Dendritic cell treated with granulocyte-macrophage colony-stimulating factor and Interleukin-4, amounts not matched to agents 40 ng/mL and 50 ng/mL, for 4 days (primary cell): ENCODE measurements around the gene USHBP1.
"Not testable (repeated sequence)": the region's sequence is repeated elsewhere in the genome, so short reads cannot be mapped to it uniquely, and the experiment has no call there.

Experiments used
- H3K27ac Mint-ChIP-seq: one replicate; pipeline ENCODE4 v1.8.0; 2022; ENCODE audit warnings: mild to moderate bottlenecking, mixed read lengths
- H3K27me3 Mint-ChIP-seq: one replicate; pipeline ENCODE4 v1.8.0; 2022; ENCODE audit warnings: mild to moderate bottlenecking, mixed read lengths
- H3K36me3 Mint-ChIP-seq: one replicate; pipeline ENCODE4 v1.8.0; 2022; ENCODE audit warnings: low read depth, mixed read lengths
- H3K4me1 Mint-ChIP-seq: one replicate; pipeline ENCODE4 v1.8.0; 2022; ENCODE audit warnings: low read depth, mixed read lengths
- H3K4me3 Mint-ChIP-seq: one replicate; pipeline ENCODE4 v1.8.0; 2022; ENCODE audit warnings: mild to moderate bottlenecking, moderate library complexity, mixed read lengths
- H3K9me3 Mint-ChIP-seq: one replicate; pipeline ENCODE4 v1.8.0; 2022; ENCODE audit warnings: mixed read lengths
- intact Hi-C: fragments of 100-400 bp; cut with micrococcal nuclease; formaldehyde crosslinking; loops from one replicate; pipeline ENCODE4 v1.15.0; 2022

USHBP1 gene

DNA sequence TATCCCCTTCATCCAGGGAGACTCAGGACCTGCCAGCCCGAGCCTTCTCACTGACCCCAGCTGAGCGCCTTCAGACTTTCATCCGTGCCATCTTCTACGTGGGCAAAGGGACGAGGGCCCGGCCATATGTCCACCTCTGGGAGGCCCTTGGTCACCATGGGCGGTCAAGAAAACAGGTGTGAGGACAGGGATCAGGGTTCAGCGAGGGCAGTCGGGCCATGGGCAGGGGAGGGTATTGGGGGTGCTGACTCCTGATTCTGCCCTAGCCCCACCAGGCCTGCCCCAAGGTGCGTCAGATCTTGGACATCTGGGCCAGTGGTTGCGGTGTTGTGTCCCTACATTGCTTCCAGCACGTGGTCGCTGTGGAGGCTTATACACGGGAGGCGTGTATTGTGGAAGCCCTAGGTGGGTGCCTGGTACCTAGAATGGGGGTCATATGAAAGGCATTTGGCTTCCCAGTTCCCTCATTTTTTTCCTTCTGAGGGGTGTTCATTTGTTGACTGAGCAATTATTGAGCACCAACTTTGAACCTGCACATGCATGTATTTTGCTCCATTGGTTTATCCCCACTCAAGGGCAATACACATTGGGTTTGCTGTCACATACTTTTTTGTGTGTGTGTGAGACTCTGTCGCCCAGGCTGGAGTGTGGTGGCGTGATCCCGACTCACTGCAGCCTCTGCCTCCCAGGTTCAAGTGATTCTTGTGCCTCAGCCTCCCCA, 21.0 kb upstream of the USHBP1 start:
- peaks cover 13% of the 10 kb centered on the region for H3K27me3 Mint-ChIP-seq
- H3K4me1 Mint-ChIP-seq = peaks cover 21% of the 10 kb centered on the region
- intact Hi-C loops = no loop called here
- H3K36me3 Mint-ChIP-seq = peaks cover 12% of the 10 kb centered on the region
- H3K4me3 Mint-ChIP-seq = no peak overlapping the region
- H3K27ac Mint-ChIP-seq = no peak overlapping the region
- H3K9me3 Mint-ChIP-seq = no peaks in the 10 kb centered on the region

DNA sequence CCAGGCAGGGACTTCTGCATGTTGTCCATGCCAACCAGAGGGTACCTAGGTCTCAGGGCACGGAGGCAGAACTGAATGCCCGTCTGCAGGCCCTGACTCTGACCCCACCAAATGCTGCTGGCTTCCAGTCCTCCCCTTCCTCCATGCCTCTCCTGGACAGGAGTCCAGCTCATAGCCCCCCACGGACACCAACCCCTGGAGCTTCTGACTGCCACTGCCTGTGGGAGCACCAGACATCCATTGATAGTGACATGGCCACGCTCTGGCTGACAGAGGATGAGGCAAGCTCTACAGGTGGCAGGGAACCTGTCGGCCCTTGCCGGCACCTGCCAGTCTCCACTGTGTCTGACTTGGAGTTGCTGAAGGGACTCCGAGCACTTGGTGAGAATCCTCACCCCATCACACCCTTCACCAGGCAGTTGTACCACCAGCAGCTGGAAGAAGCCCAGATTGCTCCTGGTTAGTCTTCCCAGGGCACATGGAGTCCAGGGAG, 19.0 kb upstream of the USHBP1 start:
- no peak overlapping the region for H3K4me3 Mint-ChIP-seq
- peaks cover 6% of the 10 kb centered on the region for H3K27me3 Mint-ChIP-seq
- H3K4me1 Mint-ChIP-seq = peaks cover 21% of the 10 kb centered on the region
- no peaks in the 10 kb centered on the region for H3K9me3 Mint-ChIP-seq
- intact Hi-C loops = loop anchor here (2.0 to 5.0 kb wide), 2 partner anchors 23 to 76 kb away; no protein-coding TSS in a partner anchor
- H3K27ac Mint-ChIP-seq = no peak overlapping the region
- H3K36me3 Mint-ChIP-seq = peaks cover 20% of the 10 kb centered on the region

DNA sequence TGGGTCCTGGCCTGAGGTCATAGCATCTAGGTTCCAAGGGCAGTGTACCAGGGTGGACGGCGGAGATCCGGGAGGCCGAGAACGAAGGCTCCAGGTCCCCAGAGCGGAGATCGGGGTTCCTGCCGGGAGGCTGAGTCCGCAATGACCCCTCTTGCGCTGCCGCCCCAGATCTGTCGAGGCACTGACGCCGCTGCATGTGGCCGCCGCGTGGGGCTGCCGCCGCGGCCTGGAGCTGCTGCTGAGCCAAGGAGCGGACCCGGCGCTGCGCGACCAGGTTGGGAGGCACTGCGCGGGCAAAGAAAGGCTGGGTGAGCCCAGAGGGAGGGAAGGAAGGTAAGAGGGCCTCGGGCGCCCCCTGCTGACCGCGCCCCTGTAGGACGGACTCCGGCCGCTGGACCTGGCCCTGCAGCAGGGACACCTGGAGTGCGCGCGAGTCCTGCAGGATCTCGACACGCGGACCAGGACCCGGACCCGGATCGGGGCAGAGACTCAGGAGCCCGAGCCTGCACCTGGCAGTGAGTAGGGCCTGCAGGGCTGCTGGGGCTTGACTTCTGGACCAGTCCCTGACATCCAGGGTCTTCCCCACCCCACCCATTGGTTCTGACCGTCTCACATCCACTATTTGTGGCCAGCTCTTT, 18.1 kb upstream of the USHBP1 start:
- H3K9me3 Mint-ChIP-seq = no peaks in the 10 kb centered on the region
- intact Hi-C loops = loop anchor here (1.0 to 5.0 kb wide), 3 partner anchors 22 to 215 kb away; no protein-coding TSS in a partner anchor
- H3K27me3 Mint-ChIP-seq = peaks cover 6% of the 10 kb centered on the region
- H3K27ac Mint-ChIP-seq = peak overlapping the region; percentile 68
- peaks cover 21% of the 10 kb centered on the region for H3K4me1 Mint-ChIP-seq
- H3K36me3 Mint-ChIP-seq = peaks cover 28% of the 10 kb centered on the region
- H3K4me3 Mint-ChIP-seq = peak overlapping the region; percentile 75

DNA sequence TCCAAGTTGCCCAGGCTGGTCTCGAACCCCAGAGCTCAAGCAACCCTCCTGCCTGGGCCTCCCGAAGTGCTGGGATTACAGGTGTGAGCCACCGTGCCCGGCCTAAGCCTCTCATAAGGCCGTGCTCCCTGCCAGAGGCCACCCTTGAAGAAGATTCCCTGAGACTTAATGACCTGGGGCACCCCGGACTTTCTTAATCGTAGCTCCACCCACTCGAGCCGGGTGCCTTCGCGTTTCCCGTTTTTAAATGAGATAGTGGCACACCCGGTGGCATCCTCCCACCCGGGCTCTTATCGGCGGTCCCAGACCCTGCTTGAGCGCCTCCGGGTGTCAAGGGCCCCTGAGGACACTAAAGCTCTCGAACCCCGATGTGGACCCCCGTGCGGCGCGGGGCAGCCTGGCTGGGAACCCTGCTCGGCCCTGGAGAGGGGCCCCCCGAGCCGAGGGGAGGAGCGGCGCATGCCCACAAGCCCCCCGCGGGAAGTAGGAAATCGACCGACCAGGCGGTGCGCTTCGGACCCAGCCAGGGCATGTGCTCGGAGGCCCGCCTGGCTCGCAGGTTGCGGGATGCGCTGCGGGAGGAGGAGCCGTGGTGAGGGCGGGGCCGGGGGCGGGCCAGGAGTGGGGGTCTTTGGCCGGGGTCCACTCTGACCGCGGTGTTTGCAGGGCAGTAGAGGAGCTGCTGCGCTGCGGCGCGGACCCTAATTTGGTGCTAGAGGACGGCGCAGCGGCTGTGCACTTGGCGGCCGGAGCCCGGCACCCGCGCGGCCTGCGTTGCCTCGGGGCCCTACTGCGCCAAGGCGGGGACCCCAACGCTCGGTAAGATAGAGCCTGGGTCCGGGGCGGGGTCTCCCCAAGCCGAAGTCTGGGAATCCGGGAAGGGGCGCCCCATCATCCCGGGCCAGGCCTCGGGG, 17.1 kb upstream of the USHBP1 start, which contains the start of gene ANKLE1:
Gene ANKLE1 (plus strand): TSS at position 511 of the 914 bp plus-strand sequence. CDS start 20 bp downstream, at position 531.
- H3K9me3 Mint-ChIP-seq = no peaks in the 10 kb centered on the region
- peak within 1 kb of the TSS; percentile 75 for H3K4me3 Mint-ChIP-seq
- H3K36me3 Mint-ChIP-seq = peaks cover 38% of the 10 kb centered on the region
- intact Hi-C loops = loop anchor here (1.0 to 5.0 kb wide), 3 partner anchors 21 to 214 kb away; no protein-coding TSS in a partner anchor
- H3K4me1 Mint-ChIP-seq = peaks cover 21% of the 10 kb centered on the region
- H3K27ac Mint-ChIP-seq = peak within 1 kb of the TSS; percentile 68
- peaks cover 4% of the 10 kb centered on the region for H3K27me3 Mint-ChIP-seq

DNA sequence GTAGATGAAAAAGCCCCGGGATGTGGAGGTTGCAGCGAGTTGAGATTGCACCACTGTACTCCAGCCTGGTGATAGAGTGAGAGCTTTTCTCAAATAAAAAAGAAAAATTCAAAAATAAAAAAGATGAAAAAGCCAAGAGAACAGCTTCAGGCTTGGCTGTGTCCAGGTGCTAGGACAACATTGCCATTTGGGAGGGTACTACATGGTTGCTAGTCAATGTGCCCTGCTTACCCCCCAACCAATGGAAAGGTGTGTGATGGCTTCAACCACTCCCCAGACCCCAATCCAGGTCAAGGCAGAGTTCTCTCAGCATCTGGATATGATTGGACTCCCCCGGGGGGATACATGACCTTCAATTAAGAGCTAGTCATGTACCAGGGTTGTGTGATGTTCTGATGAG, 14.9 kb upstream of the USHBP1 start:
- no peak overlapping the region for H3K4me3 Mint-ChIP-seq
- intact Hi-C loops = no loop called here
- H3K9me3 Mint-ChIP-seq = no peaks in the 10 kb centered on the region
- H3K36me3 Mint-ChIP-seq = peaks cover 55% of the 10 kb centered on the region
- peaks cover 21% of the 10 kb centered on the region for H3K4me1 Mint-ChIP-seq
- H3K27ac Mint-ChIP-seq = no peak overlapping the region
- peaks cover 4% of the 10 kb centered on the region for H3K27me3 Mint-ChIP-seq

DNA sequence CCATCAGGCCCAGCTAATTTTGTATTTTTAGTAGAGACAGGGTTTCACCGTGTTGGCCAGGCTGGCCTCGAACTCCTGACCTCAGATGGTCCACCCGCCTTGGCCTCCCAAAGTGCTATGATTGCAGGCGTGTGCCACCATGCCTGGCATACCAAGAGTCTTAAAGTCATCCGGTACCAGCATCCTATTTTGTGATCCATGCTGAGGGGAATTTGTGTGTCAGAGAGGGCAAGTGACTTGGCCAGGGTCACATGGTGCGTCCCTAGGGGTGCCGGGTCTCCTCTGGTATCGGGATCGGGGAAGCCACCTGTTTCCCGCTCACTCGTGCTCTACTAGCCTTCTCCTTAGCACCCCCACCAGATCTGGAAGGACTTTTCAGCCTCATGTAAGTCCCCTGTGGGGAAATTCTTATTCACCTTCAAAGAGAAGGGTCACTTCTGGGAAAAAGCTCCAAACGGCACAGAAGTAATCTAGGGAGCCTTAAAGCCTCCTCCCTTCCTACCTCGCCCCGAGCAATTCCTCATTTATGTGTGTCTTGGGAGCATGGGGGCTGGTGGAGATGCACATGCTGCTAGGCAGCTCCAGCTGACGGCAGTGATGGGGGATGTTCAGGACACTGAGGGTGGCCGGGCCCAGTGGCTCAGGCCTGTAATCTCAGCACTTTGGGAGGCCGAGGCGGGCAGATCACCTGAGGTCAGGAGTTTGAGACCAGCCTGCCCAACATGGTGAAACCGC, 11.1 kb upstream of the USHBP1 start:
- peaks cover 82% of the 10 kb centered on the region for H3K36me3 Mint-ChIP-seq
- H3K4me3 Mint-ChIP-seq = no peak overlapping the region
- H3K9me3 Mint-ChIP-seq = no peaks in the 10 kb centered on the region
- no peaks in the 10 kb centered on the region for H3K27me3 Mint-ChIP-seq
- no peaks in the 10 kb centered on the region for H3K4me1 Mint-ChIP-seq
- no peak overlapping the region for H3K27ac Mint-ChIP-seq
- intact Hi-C loops = no loop called here

DNA sequence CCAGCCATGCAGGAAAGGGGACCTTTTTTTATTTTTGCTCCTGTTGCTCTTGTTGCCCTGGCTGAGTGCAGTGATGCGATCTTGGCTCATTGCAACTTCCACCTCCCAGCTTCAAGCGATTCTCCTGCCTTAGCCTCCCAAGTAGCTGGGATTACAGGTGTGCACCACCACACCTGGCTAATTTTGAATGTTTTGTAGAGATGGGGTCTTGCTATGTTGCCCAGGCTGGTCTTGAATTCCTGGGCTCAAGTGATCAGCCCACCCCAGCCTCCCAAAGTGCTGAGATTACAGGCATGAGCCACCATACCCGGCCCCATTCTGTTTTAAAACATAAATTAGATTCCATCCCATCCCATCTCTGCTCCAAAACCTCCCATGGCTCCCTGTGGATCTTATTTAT, 10.3 kb upstream of the USHBP1 start:
- H3K36me3 Mint-ChIP-seq = peaks cover 89% of the 10 kb centered on the region
- H3K27ac Mint-ChIP-seq, H3K4me3 Mint-ChIP-seq, H3K9me3 Mint-ChIP-seq, H3K4me1 Mint-ChIP-seq, H3K27me3 Mint-ChIP-seq, intact Hi-C loops: not testable (repeated sequence)

DNA sequence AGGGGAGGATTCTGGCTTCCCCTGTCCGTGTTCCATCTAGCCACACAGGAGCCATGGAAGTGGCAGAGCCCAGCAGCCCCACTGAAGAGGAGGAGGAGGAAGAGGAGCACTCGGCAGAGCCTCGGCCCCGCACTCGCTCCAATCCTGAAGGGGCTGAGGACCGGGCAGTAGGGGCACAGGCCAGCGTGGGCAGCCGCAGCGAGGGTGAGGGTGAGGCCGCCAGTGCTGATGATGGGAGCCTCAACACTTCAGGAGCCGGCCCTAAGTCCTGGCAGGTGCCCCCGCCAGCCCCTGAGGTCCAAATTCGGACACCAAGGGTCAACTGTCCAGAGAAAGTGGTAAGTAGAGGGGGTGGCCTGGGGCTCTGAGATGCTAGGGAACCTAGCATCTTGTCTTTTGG, 4.2 kb upstream of the USHBP1 start:
- Mint-ChIP-seq H3K27ac (no peak overlapping the region), H3K4me3 (peak overlapping the region; percentile 80), H3K27me3 (no peaks in the 10 kb centered on the region), H3K4me1 (peaks cover 21% of the 10 kb centered on the region), H3K9me3 (no peaks in the 10 kb centered on the region), H3K36me3 (peaks cover 51% of the 10 kb centered on the region)
- intact Hi-C loops = no loop called here

DNA sequence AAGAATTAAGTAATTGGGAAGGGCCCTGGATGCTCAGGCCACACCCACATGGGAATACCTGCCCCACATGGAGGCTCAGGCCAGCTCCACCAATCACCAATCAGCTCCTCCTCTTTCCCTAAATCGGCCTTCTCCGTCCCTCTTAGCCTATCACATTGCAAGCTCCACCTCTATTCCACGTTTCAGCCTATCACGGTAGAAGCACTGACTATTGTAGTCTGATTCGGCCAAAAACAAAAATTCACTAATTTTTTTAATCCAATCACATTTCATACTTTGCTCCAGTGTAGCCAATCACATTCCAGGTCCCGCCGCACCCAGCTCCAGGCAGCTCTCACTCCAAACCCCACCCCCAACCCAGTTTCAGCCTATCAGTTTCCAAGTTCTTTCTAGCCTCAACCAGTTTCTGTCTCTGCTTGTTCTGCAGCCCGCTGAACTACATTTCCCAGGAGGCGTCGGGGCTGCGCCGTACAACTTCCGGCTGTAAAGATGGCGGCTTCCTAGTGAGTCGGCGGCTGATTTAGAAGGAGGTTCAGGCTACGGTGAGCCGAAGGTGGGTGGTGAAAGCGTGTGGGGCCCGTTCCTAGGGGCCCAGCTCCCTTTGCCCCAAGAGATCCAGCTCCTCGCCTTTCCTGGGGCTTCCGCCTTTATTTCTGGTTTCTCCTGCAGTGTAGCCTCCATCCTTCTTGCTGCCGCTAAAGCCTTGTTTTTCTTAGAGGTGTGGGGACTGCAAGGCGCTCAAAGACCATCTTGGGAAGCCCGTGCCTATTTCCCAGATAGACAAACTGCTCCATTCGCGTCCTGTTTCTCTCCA, 2.6 kb upstream of the USHBP1 start, which contains the start of gene BABAM1:
Gene BABAM1 (plus strand): TSS at position 469 of the 814 bp plus-strand sequence. CDS start 1,364 bp downstream, outside the sequence.
- H3K9me3 Mint-ChIP-seq = no peaks in the 10 kb centered on the region
- H3K4me3 Mint-ChIP-seq = peak within 1 kb of the TSS; percentile 80
- H3K36me3 Mint-ChIP-seq = peaks cover 39% of the 10 kb centered on the region
- H3K27ac Mint-ChIP-seq = peak within 1 kb of the TSS; percentile 84
- peaks cover 5% of the 10 kb centered on the region for H3K27me3 Mint-ChIP-seq
- H3K4me1 Mint-ChIP-seq = peaks cover 21% of the 10 kb centered on the region
- intact Hi-C loops = loop anchor here (1.0 to 2.0 kb wide), 2 partner anchors 38 to 52 kb away; partner anchors contain the start of genes MRPL34 and USE1

DNA sequence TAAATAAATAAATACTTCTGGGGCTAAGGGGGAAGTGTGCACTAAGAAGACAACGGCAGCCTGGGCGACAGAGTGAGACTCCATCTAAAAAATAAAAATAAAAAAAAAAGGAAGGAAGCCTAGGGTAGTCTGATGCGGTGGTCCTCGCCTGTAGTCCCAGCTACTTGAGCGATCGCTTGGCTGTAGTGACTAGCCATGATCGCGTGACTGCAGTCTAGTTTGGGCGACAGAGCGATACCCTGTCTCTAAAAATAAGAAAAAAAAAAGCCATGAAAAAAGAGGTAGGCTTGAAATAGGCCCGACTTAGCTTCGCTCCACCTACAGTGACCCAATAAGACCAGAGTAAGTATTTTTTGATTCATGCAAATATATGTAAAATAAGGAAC, 2.0 kb upstream of the USHBP1 start:
- Mint-ChIP-seq H3K36me3 (peaks cover 33% of the 10 kb centered on the region), H3K4me3 (peak overlapping the region; percentile 80), H3K27me3 (peaks cover 5% of the 10 kb centered on the region), H3K9me3 (no peaks in the 10 kb centered on the region), H3K27ac (peak overlapping the region; percentile 84), H3K4me1 (peaks cover 21% of the 10 kb centered on the region)
- intact Hi-C loops = loop anchor here (2.0 kb wide), 1 partner anchor 52 kb away; the partner anchor contains the start of gene USE1

DNA sequence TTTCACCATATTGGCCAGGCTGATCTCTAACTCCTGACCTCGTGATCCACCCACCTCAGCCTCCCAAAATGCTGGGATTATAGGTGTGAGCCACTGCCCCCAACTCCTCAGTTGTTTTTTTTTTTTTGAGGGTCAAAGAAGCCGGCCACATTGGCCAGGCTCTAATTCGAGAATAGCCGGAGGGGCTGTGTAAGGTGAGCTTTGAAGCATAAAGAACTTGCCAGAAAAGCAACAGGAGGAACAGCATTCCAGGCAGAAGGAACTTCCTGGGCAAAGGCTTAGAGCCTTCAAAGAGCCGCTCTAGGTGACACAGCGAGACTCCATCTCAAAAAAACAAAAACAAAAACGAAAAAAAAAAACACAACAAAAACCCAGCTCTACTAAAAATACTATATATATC, 1.5 kb upstream of the USHBP1 start:
- Mint-ChIP-seq H3K4me1 (peaks cover 22% of the 10 kb centered on the region), H3K4me3 (no peak overlapping the region), H3K9me3 (no peaks in the 10 kb centered on the region), H3K27me3 (peaks cover 5% of the 10 kb centered on the region), H3K36me3 (peaks cover 28% of the 10 kb centered on the region), H3K27ac (peak overlapping the region; percentile 84)
- intact Hi-C loops = loop anchor here (2.0 kb wide), 1 partner anchor 51 kb away; the partner anchor contains the start of gene USE1
